Measurements from ENCODE around the gene OR51B5. TPM values are rescaled to one million over a fixed set of nuclear protein-coding genes. Genes with fewer than 3 reads are reported as not detected.

The OR51B5 gene
- total RNA-seq, 2 donors from 2014 or later = 0.93 to 1.8 TPM

DNA sequence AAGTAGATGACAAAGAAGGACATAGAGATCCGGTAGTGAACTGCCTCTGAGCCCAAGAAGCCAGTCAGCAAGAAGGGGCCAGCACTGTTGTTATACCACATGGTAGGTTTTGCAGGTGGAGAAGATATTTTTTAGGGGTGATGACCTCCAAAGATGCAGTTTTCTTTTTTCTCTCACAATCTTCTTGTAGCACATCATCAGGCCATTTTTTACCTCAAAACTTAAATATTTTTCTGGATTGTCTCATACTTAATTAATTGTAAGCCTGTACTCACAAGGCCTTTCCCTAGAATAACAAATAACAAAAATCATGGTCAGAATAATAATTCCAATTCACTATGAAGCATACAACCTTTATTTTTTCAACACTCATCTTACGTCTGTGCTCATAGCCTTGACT, 41.5 kb downstream of the OR51B5 start, which contains the start of gene OR51B4:
Gene OR51B4, minus strand, starts transcription at position 101 of the 400 bp plus-strand sequence. Its CDS starts 0 bp downstream, at position 101.
- whole genome bisulfite sequencing, 2 experiments (ENCODE audit: insufficient coverage in 1 of 2, insufficient read length in 1 of 2) = 93 to 98% methylated on average over 2 of the region's 2 CpGs
- DNase-seq = no peak
- Mint-ChIP-seq H3K27ac (no peak within 1 kb of the TSS), H3K36me3 (ENCODE audit: low read depth) (no peaks in the 10 kb centered on the region), H3K4me1 (peaks cover 11% of the 10 kb centered on the region), H3K9me3 (no peaks in the 10 kb centered on the region), H3K27me3 (ENCODE audit: insufficient read depth) (no peaks in the 10 kb centered on the region), H3K4me3 (no peak within 1 kb of the TSS)
- Histone ChIP-seq H3K9me3 (ENCODE audit: control insufficient read depth, low read length) (no peaks in the 10 kb centered on the region), H3K9ac (ENCODE audit: extremely low read depth, low read length, poor library complexity, severe bottlenecking) (no peak within 1 kb of the TSS), H3K4me1 (ENCODE audit: control insufficient read depth, insufficient read depth, low read length) (no peaks in the 10 kb centered on the region), H3K4me3 (ENCODE audit: low read length) (no peak within 1 kb of the TSS), H3K36me3 (ENCODE audit: control insufficient read depth, insufficient read depth, low read length) (no peaks in the 10 kb centered on the region), H3K27ac (ENCODE audit: low read depth, low read length) (no peak within 1 kb of the TSS), H3K27me3 (ENCODE audit: control insufficient read depth, insufficient read depth, low read length, poor library complexity, severe bottlenecking) (no peaks in the 10 kb centered on the region)
- TF ChIP-seq, protein P1, sequence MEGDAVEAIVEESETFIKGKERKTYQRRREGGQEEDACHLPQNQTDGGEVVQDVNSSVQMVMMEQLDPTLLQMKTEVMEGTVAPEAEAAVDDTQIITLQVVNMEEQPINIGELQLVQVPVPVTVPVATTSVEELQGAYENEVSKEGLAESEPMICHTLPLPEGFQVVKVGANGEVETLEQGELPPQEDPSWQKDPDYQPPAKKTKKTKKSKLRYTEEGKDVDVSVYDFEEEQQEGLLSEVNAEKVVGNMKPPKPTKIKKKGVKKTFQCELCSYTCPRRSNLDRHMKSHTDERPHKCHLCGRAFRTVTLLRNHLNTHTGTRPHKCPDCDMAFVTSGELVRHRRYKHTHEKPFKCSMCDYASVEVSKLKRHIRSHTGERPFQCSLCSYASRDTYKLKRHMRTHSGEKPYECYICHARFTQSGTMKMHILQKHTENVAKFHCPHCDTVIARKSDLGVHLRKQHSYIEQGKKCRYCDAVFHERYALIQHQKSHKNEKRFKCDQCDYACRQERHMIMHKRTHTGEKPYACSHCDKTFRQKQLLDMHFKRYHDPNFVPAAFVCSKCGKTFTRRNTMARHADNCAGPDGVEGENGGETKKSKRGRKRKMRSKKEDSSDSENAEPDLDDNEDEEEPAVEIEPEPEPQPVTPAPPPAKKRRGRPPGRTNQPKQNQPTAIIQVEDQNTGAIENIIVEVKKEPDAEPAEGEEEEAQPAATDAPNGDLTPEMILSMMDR (conservative IDR thresholded peaks at IDR 0.05) = no peak

DNA sequence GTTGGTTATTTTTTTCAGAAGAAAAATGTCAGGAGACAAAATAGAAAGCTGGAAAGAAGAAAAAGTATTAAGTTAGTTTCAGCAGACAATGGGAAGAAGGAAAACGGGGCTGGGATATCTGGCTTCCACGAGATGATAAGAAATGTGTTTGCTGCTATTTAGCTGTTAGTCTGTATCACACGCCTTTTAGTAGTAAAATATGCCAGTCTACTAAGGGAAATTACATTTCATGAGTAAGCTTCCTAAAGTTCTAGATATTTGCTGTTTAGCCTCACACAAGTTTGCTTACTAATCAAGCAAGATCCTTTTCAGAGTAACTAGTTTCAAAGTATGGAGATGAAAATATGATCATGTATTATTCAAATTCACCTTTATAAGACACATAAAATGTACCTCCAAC, 43.1 kb downstream of the OR51B5 start:
- H3K4me3 Mint-ChIP-seq = no peak overlapping the region
- no peak overlapping the region for H3K27ac Mint-ChIP-seq
- Histone ChIP-seq H3K9ac (ENCODE audit: extremely low read depth, low read length, poor library complexity, severe bottlenecking) (no peak overlapping the region), H3K4me1 (ENCODE audit: control insufficient read depth, insufficient read depth, low read length) (no peaks in the 10 kb centered on the region), H3K4me3 (ENCODE audit: low read length) (no peak overlapping the region), H3K27ac (ENCODE audit: low read depth, low read length) (no peak overlapping the region), H3K36me3 (ENCODE audit: control insufficient read depth, insufficient read depth, low read length) (no peaks in the 10 kb centered on the region), H3K27me3 (ENCODE audit: control insufficient read depth, insufficient read depth, low read length, poor library complexity, severe bottlenecking) (no peaks in the 10 kb centered on the region), H3K9me3 (ENCODE audit: control insufficient read depth, low read length) (no peaks in the 10 kb centered on the region)
- H3K4me1 Mint-ChIP-seq = peaks cover 11% of the 10 kb centered on the region
- WGBS, 2 experiments (ENCODE audit: insufficient coverage in 1 of 2, insufficient read length in 1 of 2) = 82 to 84% methylated on average over 3 of the region's 3 CpGs
- no peaks in the 10 kb centered on the region for H3K27me3 Mint-ChIP-seq (ENCODE audit: insufficient read depth)
- no peaks in the 10 kb centered on the region for H3K9me3 Mint-ChIP-seq
- TF ChIP-seq, protein P1 (conservative IDR thresholded peaks at IDR 0.05) = no peak
- no peaks in the 10 kb centered on the region for H3K36me3 Mint-ChIP-seq (ENCODE audit: low read depth)
- DNase-seq = no peak

DNA sequence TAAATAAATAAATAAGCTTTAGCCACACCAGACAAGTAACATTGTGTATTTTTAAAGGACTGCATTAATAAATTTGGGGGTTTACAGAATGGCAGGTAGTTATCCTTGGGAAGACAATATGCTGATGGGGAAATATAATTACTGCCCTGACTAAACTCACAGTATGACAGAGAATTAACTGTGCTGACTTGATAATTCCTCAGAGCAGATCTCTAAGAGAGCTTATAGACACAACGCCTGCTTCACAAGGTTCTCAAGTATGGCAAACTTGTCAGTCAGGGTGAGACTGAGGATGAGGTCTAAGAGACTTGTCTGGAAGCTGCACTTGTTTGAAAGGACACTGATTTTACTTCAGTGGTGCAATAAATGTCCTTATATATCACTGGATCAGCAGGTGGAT, 44.9 kb downstream of the OR51B5 start:
- H3K27ac ChIP-seq (ENCODE audit: low read depth, low read length) = no peak overlapping the region
- no peak overlapping the region for H3K9ac ChIP-seq (ENCODE audit: extremely low read depth, low read length, poor library complexity, severe bottlenecking)
- H3K9me3 ChIP-seq (ENCODE audit: control insufficient read depth, low read length) = peaks cover under 1% of the 10 kb centered on the region
- no peaks in the 10 kb centered on the region for H3K36me3 ChIP-seq (ENCODE audit: control insufficient read depth, insufficient read depth, low read length)
- no peaks in the 10 kb centered on the region for H3K4me1 ChIP-seq (ENCODE audit: control insufficient read depth, insufficient read depth, low read length)
- no peak overlapping the region for H3K4me3 ChIP-seq (ENCODE audit: low read length)
- H3K27me3 ChIP-seq (ENCODE audit: control insufficient read depth, insufficient read depth, low read length, poor library complexity, severe bottlenecking) = no peaks in the 10 kb centered on the region
- 92 to 100% methylated on average over 1 of the region's 1 CpG for WGBS, 2 experiments (ENCODE audit: insufficient coverage in 1 of 2, insufficient read length in 1 of 2)
- Mint-ChIP-seq H3K4me3 (no peak overlapping the region), H3K36me3 (ENCODE audit: low read depth) (no peaks in the 10 kb centered on the region), H3K9me3 (peaks cover 2% of the 10 kb centered on the region), H3K27me3 (ENCODE audit: insufficient read depth) (no peaks in the 10 kb centered on the region), H3K27ac (no peak overlapping the region), H3K4me1 (peaks cover 11% of the 10 kb centered on the region)
- TF ChIP-seq, protein P1 (conservative IDR thresholded peaks at IDR 0.05) = no peak
- DNase-seq = no peak
